Measurements from ENCODE around the gene PPL.

PPL gene

GRCh38 chr16:4868535-4868934 is 68.4 kb downstream of the PPL start:
- in situ Hi-C loops (cut with MboI; ENCODE audit: low sequenced_read_pairs, unreplicated experiment), result no loop called here
- no peak for DNase-seq (ENCODE audit: low spot score)
- TF ChIP-seq CTCF (IDR thresholded peaks at IDR 0.05; ENCODE audit: borderline replicate concordance, control extremely low read depth, extremely low read depth, insufficient read depth, missing control alignments), result no peak

DNA sequence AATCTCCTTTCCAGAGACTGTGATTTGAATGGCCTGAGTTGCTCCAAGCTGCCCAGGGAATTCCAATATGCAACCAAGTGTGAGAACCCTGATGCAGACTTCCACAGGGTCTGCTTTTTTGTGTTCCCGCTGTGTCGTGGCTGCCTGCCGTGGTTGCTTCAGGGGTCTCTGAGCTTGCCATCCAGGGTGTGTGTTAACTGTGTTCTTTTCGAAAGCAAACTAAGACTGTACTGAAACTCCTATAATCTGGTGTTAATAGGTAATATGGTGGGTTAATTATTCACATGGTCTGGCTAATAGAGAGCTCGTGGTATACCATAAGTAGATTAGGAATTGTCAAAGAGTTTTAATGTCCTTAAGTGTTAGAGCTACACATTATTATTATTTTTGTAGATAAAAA is 68.9 kb downstream of the PPL start:
- TF ChIP-seq CTCF (IDR thresholded peaks at IDR 0.05; ENCODE audit: borderline replicate concordance, control extremely low read depth, extremely low read depth, insufficient read depth, missing control alignments), result no peak
- DNase-seq (ENCODE audit: low spot score), result no peak
- in situ Hi-C loops (cut with MboI; ENCODE audit: low sequenced_read_pairs, unreplicated experiment), result no loop called here

- in situ Hi-C loops (cut with MboI; ENCODE audit: low sequenced_read_pairs, unreplicated experiment), result no loop called here
- TF ChIP-seq CTCF (IDR thresholded peaks at IDR 0.05; ENCODE audit: borderline replicate concordance, control extremely low read depth, extremely low read depth, insufficient read depth, missing control alignments), result no peak
- DNase-seq (ENCODE audit: low spot score), result no peak
Observed at GRCh38 chr16:4866586-4866985, 70.4 kb downstream of the PPL start.

GRCh38 chr16:4865231-4865860 is 71.6 kb downstream of the PPL start:
- DNase-seq (ENCODE audit: low spot score), result no peak
- in situ Hi-C loops (cut with MboI; ENCODE audit: low sequenced_read_pairs, unreplicated experiment), result no loop called here
- TF ChIP-seq CTCF (IDR thresholded peaks at IDR 0.05; ENCODE audit: borderline replicate concordance, control extremely low read depth, extremely low read depth, insufficient read depth, missing control alignments), result no peak

DNA sequence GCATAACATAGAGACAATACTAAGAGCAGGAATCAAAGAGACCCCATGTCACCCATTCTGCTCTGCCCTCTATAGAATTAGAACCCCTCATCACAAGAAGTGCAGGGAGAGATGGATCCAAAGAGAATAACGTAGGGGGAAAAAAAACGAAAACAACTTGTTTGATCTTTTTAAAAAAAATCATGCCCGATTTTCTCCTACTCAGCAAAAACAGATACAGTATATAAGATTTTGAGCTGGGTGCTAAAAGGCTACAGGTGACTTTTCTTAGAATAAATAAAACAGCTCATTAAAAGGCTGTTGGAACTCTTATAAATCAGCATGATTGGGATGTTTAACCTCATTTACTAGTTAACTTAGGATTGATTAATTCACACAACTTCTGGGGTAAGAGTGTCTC is 72.2 kb downstream of the PPL start:
- no peak for TF ChIP-seq CTCF (IDR thresholded peaks at IDR 0.05; ENCODE audit: borderline replicate concordance, control extremely low read depth, extremely low read depth, insufficient read depth, missing control alignments)
- DNase-seq (ENCODE audit: low spot score), result no peak
- in situ Hi-C loops (cut with MboI; ENCODE audit: low sequenced_read_pairs, unreplicated experiment), result no loop called here

GRCh38 chr16:4862639-4863038 is 74.3 kb downstream of the PPL start:
- no peak for TF ChIP-seq CTCF (IDR thresholded peaks at IDR 0.05; ENCODE audit: borderline replicate concordance, control extremely low read depth, extremely low read depth, insufficient read depth, missing control alignments)
- in situ Hi-C loops (cut with MboI; ENCODE audit: low sequenced_read_pairs, unreplicated experiment), result no loop called here
- DNase-seq (ENCODE audit: low spot score), result no peak

Measured in GM13976 (cell line).